Liver (tissue), 3 donors: ENCODE data around the gene RPS6KA4.
A peak's percentile ranks its signal among the peaks of the same experiment; 100 is the strongest.

Experiments
- ATF3 ChIP-seq: IDR thresholded peaks from 2 replicates; pipeline ENCODE4 v1.6.1; 2016; ENCODE audit warnings: antibody characterized with exemption
- CTCF ChIP-seq: fragments of 150-350 bp; IDR thresholded peaks from 2 replicates; pipeline ENCODE4 v1.5.1; 2017; ENCODE audit warnings: improper control_type of control experiment, low read depth, low read length; ENCODE audit not compliant: missing input control
- EGR1 ChIP-seq, 2 donors: IDR thresholded peaks; 2 replicates each; pipeline ENCODE4 v1.6.1; 2016 to 2018; ENCODE audit warnings: antibody characterized with exemption in 2 of 2, low read depth in 2 of 2
- MAX ChIP-seq: IDR thresholded peaks from 2 replicates; pipeline ENCODE4 v1.6.1; 2016; ENCODE audit warnings: antibody characterized with exemption
- RAD21 ChIP-seq, 2 donors: IDR thresholded peaks; 2 replicates each; pipeline ENCODE4 v1.6.1; 2016; ENCODE audit warnings: antibody characterized with exemption in 2 of 2, mild to moderate bottlenecking in 2 of 2
- RXRA ChIP-seq, 2 donors: IDR thresholded peaks; 2 replicates each; pipeline ENCODE4 v1.6.1; 2017 to 2018; ENCODE audit warnings: antibody characterized with exemption in 2 of 2, mild to moderate bottlenecking in 1 of 2
- SP1 ChIP-seq: IDR thresholded peaks from 2 replicates; pipeline ENCODE4 v1.6.1; 2018; ENCODE audit warnings: antibody characterized with exemption, mild to moderate bottlenecking
- donor health status: healthy.
- donor health status: healthy.

GRCh38 chr11:64317325-64317960, 41.5 kb upstream of the RPS6KA4 start, which contains the start of gene TRMT112:
- TF ChIP-seq SP1 (peak; percentile 84), CTCF (no peak), ATF3 (no peak), RAD21 (IDR thresholded peaks at IDR 0.05) (no peak), MAX (peak; percentile 94), RXRA (IDR thresholded peaks at IDR 0.05) (peak; percentile 82 to 83), EGR1 (IDR thresholded peaks at IDR 0.05; ENCODE audit: low read depth in 2 of 2) (peak in 1 of 2 donors; percentile 68)
